NK-92 treated with Interleukin-12 subunit alpha and Interleukin-12 subunit beta, amount 100 ng/mL, for 24 hours (cell line): ENCODE results near the gene MYBBP1A.

Source experiments
- DNase-seq: peaks from one replicate; lab custom pipeline; 2025; lab: John Stamatoyannopoulos, UW

Gene MYBBP1A

GRCh38 chr17:4548721-4549531 is 6.3 kb downstream of the MYBBP1A start:
- DNase-seq, result no peak

- DNase-seq, result no peak
Measured at GRCh38 chr17:4548061-4548461, 7.1 kb downstream of the MYBBP1A start.

GRCh38 chr17:4547118-4547906 is 7.9 kb downstream of the MYBBP1A start:
- DNase-seq, result no peak

- no peak for DNase-seq
Measured at GRCh38 chr17:4545217-4545951, 9.8 kb downstream of the MYBBP1A start.

- DNase-seq, result no peak
Measured at GRCh38 chr17:4544951-4545216, 10.3 kb downstream of the MYBBP1A start.

GRCh38 chr17:4544135-4544950 is 10.8 kb downstream of the MYBBP1A start:
- no peak for DNase-seq

GRCh38 chr17:4543557-4544026 is 11.6 kb downstream of the MYBBP1A start:
- DNase-seq, result no peak

- DNase-seq, result no peak
Measured at GRCh38 chr17:4542726-4543191, 12.4 kb downstream of the MYBBP1A start.

- no peak for DNase-seq
Measured at GRCh38 chr17:4542003-4542725, 13.0 kb downstream of the MYBBP1A start.

- DNase-seq, result no peak
Measured at GRCh38 chr17:4541328-4542002, 13.7 kb downstream of the MYBBP1A start.

GRCh38 chr17:4540687-4541327 is 14.4 kb downstream of the MYBBP1A start:
- DNase-seq, result no peak

- DNase-seq, result no peak
Measured at GRCh38 chr17:4540224-4540651, 14.9 kb downstream of the MYBBP1A start.

- DNase-seq, result no peak
Measured at GRCh38 chr17:4539576-4540223, 15.5 kb downstream of the MYBBP1A start.

GRCh38 chr17:4539025-4539424 is 16.2 kb downstream of the MYBBP1A start:
- DNase-seq, result no peak

GRCh38 chr17:4538236-4539002 is 16.8 kb downstream of the MYBBP1A start:
- no peak for DNase-seq

GRCh38 chr17:4537451-4538235 is 17.5 kb downstream of the MYBBP1A start:
- no peak for DNase-seq

GRCh38 chr17:4536742-4537411 is 18.3 kb downstream of the MYBBP1A start:
- DNase-seq, result no peak
